Naive B cell (primary cell): Measurements from ENCODE around the gene BMX. TPM values are rescaled to one million over a fixed set of nuclear protein-coding genes. Genes with fewer than 3 reads are reported as not detected.

Source experiments
- ATAC-seq, 2 donors: fragments of 150-1000 bp; cut with Tn5 transposase; 2 replicates each; pipeline ENCODE4 v1.10.0; 2021; ENCODE audit warnings: low read depth in 2 of 2, mild to moderate bottlenecking in 2 of 2, moderate library complexity in 2 of 2
- DNase-seq: peaks from one replicate; pipeline ENCODE4 v3.0.0; 2022
- H3K27ac Mint-ChIP-seq, 6 donors: one replicate each; pipeline ENCODE4 v1.8.0; 2020 to 2022; ENCODE audit warnings: mild to moderate bottlenecking in 6 of 6, mixed read lengths in 6 of 6, moderate library complexity in 5 of 6, inconsistent platforms in 2 of 6
- H3K27me3 Mint-ChIP-seq, 3 donors: one replicate each; pipeline ENCODE4 v1.8.0; 2021 to 2022; ENCODE audit warnings: mixed read lengths in 3 of 3, mild to moderate bottlenecking in 1 of 3
- H3K36me3 Mint-ChIP-seq, 2 donors: one replicate each; pipeline ENCODE4 v1.8.0; 2020 to 2022; ENCODE audit warnings: mixed read lengths in 2 of 2, inconsistent platforms in 1 of 2, mild to moderate bottlenecking in 1 of 2
- H3K4me1 Mint-ChIP-seq, 3 donors: one replicate each; pipeline ENCODE4 v1.8.0; 2020 to 2022; ENCODE audit warnings: mixed read lengths in 3 of 3, inconsistent platforms in 1 of 3, mild to moderate bottlenecking in 1 of 3, moderate library complexity in 1 of 3
- H3K4me3 Mint-ChIP-seq, 8 donors: one replicate each; pipeline ENCODE4 v1.8.0; 2020 to 2022; ENCODE audit warnings: mild to moderate bottlenecking in 8 of 8, mixed read lengths in 8 of 8, moderate library complexity in 8 of 8, inconsistent platforms in 2 of 8
- H3K9me3 Mint-ChIP-seq, 7 donors: one replicate each; pipeline ENCODE4 v1.8.0; 2020 to 2022; ENCODE audit warnings: mixed read lengths in 7 of 7, mild to moderate bottlenecking in 5 of 7, inconsistent platforms in 2 of 7, moderate library complexity in 1 of 7
- polyA plus RNA-seq, 6 donors: library from polyadenylated mRNA; unstranded; fragments of 300-500 nt; fragmentation: Illumina TruSeq; gene quantifications; one replicate each; pipeline ENCODE4 v1.2.3, GENCODE V29; 2021; ENCODE audit warnings: low read depth in 6 of 6

BMX gene
- polyA plus RNA-seq, 6 donors from 2014 or later: not detected

DNA sequence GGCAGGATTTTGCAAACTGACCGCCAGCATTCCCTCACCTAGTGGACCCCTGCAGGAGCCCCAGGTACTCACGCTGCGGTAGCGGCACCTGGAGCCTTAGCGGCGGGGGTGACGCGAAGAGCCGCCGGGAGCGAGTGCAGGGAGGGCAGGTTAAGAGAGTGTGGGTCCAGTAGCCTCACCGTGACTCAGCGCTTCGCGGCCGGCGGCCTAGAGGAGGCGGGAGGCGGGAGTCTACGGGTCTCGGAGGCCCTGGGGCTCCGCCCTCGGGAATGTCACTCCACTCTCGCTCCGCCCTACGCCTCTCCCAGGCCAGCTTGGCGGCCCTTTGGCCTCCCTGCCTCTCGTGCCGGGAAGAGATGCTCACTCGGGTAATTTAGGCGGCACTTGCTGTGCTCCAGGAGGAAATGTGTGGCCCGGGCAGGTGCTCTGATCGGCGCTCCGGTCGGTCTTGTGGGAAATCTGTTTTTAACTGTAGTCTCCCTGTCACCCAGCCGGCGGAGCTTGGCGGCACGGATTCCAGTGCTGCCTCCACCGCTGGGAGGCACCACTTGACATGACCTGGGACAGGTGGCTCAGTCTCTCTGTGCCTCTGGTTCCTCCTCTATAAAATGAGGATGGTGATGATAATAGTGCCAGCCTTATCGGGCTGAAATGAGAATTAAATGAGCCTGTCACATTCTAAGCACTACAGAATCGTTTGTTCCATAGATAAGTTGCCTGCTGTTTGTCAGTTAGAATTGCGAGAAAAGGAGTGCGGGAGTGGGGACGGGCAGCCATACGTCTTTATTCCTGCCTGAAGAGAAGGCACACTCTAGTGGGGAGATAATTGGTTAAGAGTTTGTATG is 7.3 kb upstream of the BMX start, which contains the start of gene PIR:
PIR (minus strand) TSS at position 216 of the 845 bp plus-strand sequence. CDS start 2,076 bp downstream, outside the sequence.
- Mint-ChIP-seq H3K4me1 (peaks cover 3 to 18% (median 9%) of the 10 kb centered on the region in 3 donors), H3K27me3 (peaks cover 11 to 65% (median 26%) of the 10 kb centered on the region in 3 donors), H3K36me3 (no peaks in the 10 kb centered on the region), H3K27ac (peak within 1 kb of the TSS in 1 of 6 donors; percentile 17), H3K9me3 (peaks cover 0 to 4% (median 0%) of the 10 kb centered on the region in 7 donors), H3K4me3 (peak within 1 kb of the TSS; percentile 40 to 86 (median 80))
- DNase-seq (no peak), ATAC-seq (peak; percentile 57 to 66)

DNA sequence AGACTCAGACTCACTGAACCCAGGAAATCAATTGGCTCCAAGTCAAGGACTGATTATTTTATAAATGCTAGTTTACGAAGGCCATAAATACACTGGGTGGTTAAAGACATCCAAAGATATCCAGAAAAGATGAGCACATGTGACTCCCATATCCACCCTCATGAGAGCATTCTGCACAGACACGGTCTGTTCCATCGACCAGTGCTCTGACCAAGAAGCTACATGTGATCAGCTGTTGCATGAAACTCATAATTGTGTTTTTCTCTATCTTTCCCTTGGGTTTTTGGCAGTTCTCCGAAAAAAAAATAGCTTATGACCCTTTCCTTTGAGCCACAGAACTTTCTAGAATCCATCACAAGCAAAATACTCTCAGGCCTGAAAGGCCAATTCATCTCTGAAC is 4.8 kb upstream of the BMX start:
- Mint-ChIP-seq H3K4me3 (no peak overlapping the region), H3K27me3 (peaks cover 11 to 82% (median 26%) of the 10 kb centered on the region in 3 donors), H3K36me3 (no peaks in the 10 kb centered on the region), H3K4me1 (peaks cover 3 to 18% (median 9%) of the 10 kb centered on the region in 3 donors), H3K27ac (no peak overlapping the region), H3K9me3 (peaks cover 0 to 4% (median 0%) of the 10 kb centered on the region in 7 donors)
- no peak for DNase-seq
- no peak for ATAC-seq

DNA sequence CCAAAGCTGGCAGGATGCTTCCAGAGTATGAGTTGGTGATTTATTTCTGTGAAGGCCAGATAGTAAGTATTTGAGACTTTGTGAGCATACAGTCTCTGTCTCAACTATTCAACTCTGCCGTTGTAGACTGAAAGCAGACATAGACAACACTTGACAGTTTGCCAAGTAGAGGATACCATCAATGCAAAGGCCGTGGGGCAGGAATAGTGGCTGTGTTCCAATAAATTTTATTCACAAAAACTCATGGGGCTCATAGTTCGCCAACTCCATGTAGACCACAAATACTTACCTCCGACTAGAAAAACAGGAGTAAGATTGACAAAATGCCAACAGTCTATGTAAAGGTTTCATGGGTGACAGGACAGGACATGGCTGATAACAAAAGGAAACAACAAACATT is 3.8 kb upstream of the BMX start:
- Mint-ChIP-seq H3K4me3 (no peak overlapping the region), H3K36me3 (no peaks in the 10 kb centered on the region), H3K9me3 (peaks cover 0 to 2% (median 0%) of the 10 kb centered on the region in 7 donors), H3K27me3 (peaks cover 14 to 73% (median 32%) of the 10 kb centered on the region in 3 donors), H3K4me1 (peaks cover 3 to 18% (median 9%) of the 10 kb centered on the region in 3 donors), H3K27ac (no peak overlapping the region)
- DNase-seq: no peak
- no peak for ATAC-seq

DNA sequence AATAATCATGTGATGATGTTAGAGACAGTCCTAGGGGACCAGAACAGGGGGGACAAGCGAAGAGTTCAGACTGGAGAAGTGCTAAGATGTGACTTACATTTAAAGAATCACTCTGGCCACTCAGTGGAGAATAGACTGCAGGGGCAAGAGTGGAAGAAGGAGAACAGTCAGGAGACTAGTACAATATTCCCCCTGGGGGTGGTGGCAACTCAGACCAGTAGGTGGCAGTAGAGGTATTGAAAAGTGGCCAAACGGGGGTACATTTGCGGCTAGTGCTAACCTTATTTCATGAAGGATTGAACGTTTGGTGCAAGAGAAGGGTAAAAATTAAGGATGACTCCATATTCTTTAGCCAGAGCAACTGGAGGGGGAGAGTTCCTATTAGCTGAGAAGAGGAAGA is 2.7 kb upstream of the BMX start:
- Mint-ChIP-seq H3K27me3 (peaks cover 14 to 73% (median 35%) of the 10 kb centered on the region in 3 donors), H3K4me1 (peaks cover 3 to 17% (median 9%) of the 10 kb centered on the region in 3 donors), H3K4me3 (no peak overlapping the region), H3K9me3 (no peaks in the 10 kb centered on the region), H3K27ac (no peak overlapping the region), H3K36me3 (no peaks in the 10 kb centered on the region)
- DNase-seq (peak; percentile 30), ATAC-seq (peak; percentile 58 to 60)

DNA sequence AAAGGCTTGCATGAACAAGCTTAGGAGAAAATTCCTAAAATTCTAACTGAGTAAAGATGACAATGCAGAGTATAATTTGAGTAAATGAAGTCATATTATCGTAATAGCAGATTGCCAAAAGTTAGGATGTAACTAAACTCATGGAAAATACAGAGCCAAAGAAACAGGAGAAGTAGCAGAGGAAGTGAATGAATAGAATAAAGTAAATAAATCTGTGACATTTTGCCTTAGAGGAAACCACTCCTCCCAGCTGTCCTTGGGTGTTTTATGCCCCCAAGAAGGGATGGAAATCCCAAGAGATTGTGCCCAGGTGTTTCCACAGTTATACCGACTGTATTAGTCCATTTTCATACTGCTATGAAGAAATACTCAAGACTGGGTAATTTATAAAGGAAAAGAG is 1.9 kb upstream of the BMX start:
- H3K4me3 Mint-ChIP-seq: no peak overlapping the region
- peaks cover under 1 to 8% (median 3%) of the 10 kb centered on the region in 3 donors for H3K4me1 Mint-ChIP-seq
- ATAC-seq (no peak), DNase-seq (no peak)
- no peak overlapping the region for H3K27ac Mint-ChIP-seq
- peaks cover 11 to 72% (median 32%) of the 10 kb centered on the region in 3 donors for H3K27me3 Mint-ChIP-seq
- no peaks in the 10 kb centered on the region for H3K9me3 Mint-ChIP-seq
- no peaks in the 10 kb centered on the region for H3K36me3 Mint-ChIP-seq

DNA sequence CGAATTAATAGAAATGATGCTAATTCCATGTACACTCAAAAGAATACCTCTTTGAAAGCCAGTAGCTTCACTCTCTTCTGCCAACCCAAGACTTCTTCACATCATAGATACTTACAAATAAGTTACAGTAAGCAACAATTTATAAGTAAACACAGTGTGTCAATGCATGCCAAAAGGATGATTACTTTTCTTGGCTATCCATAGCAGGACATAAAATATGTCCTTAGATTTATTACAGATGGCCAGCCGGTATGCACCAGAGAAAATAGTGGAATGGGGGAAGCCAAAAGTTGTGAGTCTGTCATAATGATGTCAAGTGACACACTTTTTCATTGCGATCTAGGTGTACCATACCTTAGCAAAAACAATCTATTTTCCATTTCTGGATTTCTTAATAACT is 631 bp upstream of the BMX start:
- Mint-ChIP-seq H3K4me1 (peaks cover 0 to 7% (median 3%) of the 10 kb centered on the region in 3 donors), H3K27me3 (peaks cover 9 to 74% (median 25%) of the 10 kb centered on the region in 3 donors), H3K9me3 (no peaks in the 10 kb centered on the region), H3K4me3 (no peak overlapping the region), H3K27ac (no peak overlapping the region), H3K36me3 (no peaks in the 10 kb centered on the region)
- DNase-seq (no peak), ATAC-seq (no peak)

DNA sequence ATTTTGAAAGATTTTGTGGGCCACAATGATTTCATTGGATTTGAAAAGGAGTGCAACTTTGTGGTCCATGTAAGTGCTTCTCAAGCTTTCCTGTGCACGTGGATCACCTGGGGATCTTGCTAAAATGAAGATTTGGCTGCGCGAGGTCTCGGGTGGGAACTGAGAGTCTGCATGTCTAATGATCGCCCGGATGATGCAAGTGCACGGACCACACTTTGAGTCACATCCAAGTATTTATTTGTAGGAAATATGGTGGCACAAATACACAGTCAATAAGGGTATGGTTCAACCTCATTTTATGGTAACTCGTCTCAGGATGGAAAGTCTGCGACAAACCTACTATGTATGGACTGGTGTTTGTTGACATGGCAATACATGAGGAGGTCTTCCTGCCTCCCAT is 899 bp downstream of the BMX start:
- DNase-seq: no peak
- no peaks in the 10 kb centered on the region for H3K36me3 Mint-ChIP-seq
- peaks cover 5 to 74% (median 25%) of the 10 kb centered on the region in 3 donors for H3K27me3 Mint-ChIP-seq

DNA sequence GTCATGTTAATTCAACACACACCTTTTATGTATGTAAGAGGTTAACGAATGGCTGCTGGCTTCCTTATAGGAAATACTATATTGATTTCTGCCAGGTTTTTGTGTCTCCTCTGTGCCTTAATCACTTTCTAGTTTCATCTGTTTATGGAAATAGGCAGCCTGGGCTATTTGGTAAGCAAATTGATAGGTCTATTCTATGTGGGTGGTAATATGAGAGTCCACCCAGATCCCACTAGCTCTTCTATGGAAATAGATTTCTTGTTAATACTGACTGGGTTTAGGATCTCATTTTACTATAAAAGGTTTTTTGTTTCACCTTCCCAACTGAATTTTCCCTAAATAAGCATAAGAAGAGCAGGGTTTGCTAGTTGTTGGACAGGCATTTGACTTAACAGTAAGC is 4.1 kb downstream of the BMX start:
- Mint-ChIP-seq H3K36me3 (no peaks in the 10 kb centered on the region), H3K4me3 (no peak overlapping the region), H3K9me3 (no peaks in the 10 kb centered on the region), H3K27ac (no peak overlapping the region), H3K27me3 (peaks cover 5 to 63% (median 16%) of the 10 kb centered on the region in 3 donors), H3K4me1 (no peaks in the 10 kb centered on the region)
- ATAC-seq: no peak
- no peak for DNase-seq

More for the DNA sequence above, 899 bp downstream of the BMX start:
- H3K27ac Mint-ChIP-seq: no peak overlapping the region
- H3K9me3 Mint-ChIP-seq: no peaks in the 10 kb centered on the region
- peaks cover 0 to 7% (median 3%) of the 10 kb centered on the region in 3 donors for H3K4me1 Mint-ChIP-seq
- H3K4me3 Mint-ChIP-seq: no peak overlapping the region
- ATAC-seq: no peak

DNA sequence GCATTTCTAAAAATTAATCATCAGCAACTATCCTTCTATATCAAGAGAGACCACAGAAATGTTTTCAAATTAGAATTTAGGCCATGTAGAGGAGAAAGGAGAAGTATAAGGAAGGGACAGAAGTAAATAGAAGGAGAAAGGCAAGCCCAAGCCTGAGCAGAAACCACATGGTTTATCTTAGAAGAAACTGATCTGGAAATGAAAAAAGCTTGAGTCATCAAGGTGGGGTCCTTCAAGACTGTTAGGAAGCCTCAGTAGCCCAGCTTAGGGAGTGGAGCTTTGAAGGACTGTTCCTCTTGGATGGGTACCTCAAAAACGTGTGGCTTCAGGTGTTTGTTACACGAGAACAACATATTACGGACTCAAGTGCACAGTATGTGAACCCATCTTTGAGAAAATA is 4.5 kb downstream of the BMX start:
- ATAC-seq (no peak), DNase-seq (no peak)
- Mint-ChIP-seq H3K4me3 (no peak overlapping the region), H3K27me3 (peaks cover 5 to 63% (median 16%) of the 10 kb centered on the region in 3 donors), H3K36me3 (no peaks in the 10 kb centered on the region), H3K9me3 (no peaks in the 10 kb centered on the region), H3K27ac (no peak overlapping the region), H3K4me1 (no peaks in the 10 kb centered on the region)

DNA sequence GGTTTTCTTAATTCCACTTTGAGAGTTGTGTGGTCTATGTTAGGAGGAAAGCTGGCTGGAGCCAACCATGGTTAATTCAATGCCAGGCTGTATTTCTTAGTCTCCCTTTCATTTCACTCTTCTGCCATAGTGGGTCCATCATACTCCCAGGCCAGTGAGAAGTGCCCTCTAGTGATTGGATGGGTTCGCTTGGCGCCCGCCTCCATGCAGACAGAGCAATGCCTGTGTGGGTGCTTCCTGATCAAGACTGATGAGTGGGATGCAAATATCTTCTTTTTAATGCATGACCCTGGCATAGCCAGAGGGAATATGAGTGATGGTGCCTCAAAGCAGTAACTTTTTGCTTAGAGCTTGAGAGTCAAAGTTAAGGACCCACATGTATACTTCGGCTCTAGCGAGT is 6.4 kb downstream of the BMX start:
- no peaks in the 10 kb centered on the region for H3K36me3 Mint-ChIP-seq
- no peaks in the 10 kb centered on the region for H3K4me1 Mint-ChIP-seq
- no peak overlapping the region for H3K4me3 Mint-ChIP-seq
- ATAC-seq (no peak), DNase-seq (no peak)
- H3K27me3 Mint-ChIP-seq: peaks cover 0 to 55% (median 11%) of the 10 kb centered on the region in 3 donors
- H3K9me3 Mint-ChIP-seq: no peaks in the 10 kb centered on the region
- H3K27ac Mint-ChIP-seq: no peak overlapping the region

DNA sequence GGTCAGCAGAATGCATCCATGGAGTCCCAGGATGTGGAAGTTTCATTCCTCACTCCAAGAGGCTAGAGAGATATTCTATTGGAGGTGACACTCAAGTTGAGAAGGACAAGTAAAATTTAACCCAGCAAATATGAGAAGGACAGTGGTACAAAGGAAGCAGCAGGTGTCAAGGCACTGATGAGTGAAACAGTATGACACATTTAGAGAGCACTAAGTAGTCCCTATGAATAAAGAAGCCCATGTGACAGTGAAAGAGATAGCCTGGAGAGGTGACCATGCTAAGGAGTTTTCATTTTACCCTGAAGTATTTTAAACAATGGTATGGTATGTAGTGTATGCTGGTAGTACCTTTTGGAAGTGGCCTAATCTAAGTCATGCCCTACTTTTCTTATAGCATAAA is 9.2 kb downstream of the BMX start:
- Mint-ChIP-seq H3K4me1 (no peaks in the 10 kb centered on the region), H3K36me3 (no peaks in the 10 kb centered on the region), H3K27ac (no peak overlapping the region), H3K27me3 (peaks cover 0 to 42% (median 4%) of the 10 kb centered on the region in 3 donors), H3K4me3 (no peak overlapping the region), H3K9me3 (no peaks in the 10 kb centered on the region)
- no peak for DNase-seq
- no peak for ATAC-seq

DNA sequence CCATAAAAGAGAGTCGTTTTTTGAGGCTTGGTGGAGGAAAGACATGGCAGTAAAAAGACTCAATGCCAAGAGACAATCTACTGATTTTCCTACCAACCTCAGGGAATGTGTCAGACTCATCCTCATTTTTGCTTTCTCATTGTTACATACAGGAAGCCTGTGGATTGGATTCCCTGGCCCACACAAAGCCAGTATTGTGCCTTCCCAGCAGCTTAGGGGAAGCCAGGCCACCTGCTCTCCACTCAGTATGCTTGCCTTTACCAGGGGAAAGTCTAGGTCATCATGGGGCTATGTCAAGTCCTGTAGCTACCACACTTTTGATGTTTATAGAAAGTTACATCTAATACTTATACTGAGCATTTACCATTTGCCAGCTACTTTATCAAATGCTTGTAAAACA is 11.0 kb downstream of the BMX start:
- Mint-ChIP-seq H3K4me3 (no peak overlapping the region), H3K4me1 (no peaks in the 10 kb centered on the region), H3K27ac (no peak overlapping the region), H3K9me3 (no peaks in the 10 kb centered on the region), H3K36me3 (no peaks in the 10 kb centered on the region), H3K27me3 (peaks cover 0 to 36% (median 4%) of the 10 kb centered on the region in 3 donors)
- DNase-seq (no peak), ATAC-seq (no peak)

DNA sequence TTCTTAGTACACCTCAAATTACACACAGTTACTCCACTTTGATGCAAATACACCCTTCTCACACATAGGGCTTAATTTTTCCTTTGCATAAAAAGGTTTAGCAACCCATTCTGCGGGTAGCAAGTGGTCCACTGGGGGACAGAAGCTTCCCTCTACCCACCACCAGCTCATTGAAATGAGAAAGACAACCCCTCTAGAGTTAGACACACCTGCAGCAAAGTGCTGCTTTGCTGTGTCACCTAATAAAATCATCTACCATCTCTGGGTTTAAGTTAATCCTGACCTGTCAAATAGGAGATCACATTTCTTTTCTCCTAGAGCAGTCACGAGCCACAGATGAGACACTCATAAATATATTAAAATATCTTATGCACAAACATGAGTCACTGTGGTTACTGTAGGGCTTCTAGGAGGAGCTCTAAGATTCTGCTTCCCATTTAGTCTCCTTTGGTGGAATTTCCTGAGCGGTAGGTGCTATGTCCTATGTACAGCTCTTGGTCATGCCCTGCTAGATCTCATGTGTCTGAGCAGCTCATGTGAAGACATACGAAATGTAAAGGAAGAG is 11.9 kb downstream of the BMX start:
- no peak for ATAC-seq
- peaks cover 0 to 27% (median 4%) of the 10 kb centered on the region in 3 donors for H3K27me3 Mint-ChIP-seq
- H3K36me3 Mint-ChIP-seq: no peaks in the 10 kb centered on the region
- no peaks in the 10 kb centered on the region for H3K9me3 Mint-ChIP-seq
- no peak overlapping the region for H3K4me3 Mint-ChIP-seq
- no peak overlapping the region for H3K27ac Mint-ChIP-seq
- H3K4me1 Mint-ChIP-seq: no peaks in the 10 kb centered on the region
- no peak for DNase-seq

DNA sequence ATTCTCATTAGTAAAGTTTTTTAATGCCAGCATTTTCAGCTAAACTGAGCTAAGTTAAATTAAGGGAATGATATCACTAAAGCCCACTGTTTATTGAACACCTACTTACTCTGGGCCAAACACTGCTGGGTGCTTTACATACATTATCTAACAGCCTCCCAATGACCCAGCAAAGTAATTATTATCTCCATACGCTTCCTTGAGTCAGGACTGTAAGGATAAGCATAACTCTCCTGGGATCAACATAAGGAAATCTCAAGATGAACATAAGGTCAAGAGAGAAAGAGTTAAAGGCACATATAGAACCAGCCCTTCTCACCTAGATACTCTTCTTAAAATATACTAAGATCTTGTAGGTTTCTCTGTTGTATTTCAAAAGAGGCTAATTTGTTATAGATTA is 13.7 kb downstream of the BMX start:
- ATAC-seq: no peak
- H3K4me1 Mint-ChIP-seq: no peaks in the 10 kb centered on the region
- DNase-seq: no peak

More for the DNA sequence above, 13.7 kb downstream of the BMX start:
- H3K27me3 Mint-ChIP-seq: peaks cover 0 to 26% (median 4%) of the 10 kb centered on the region in 3 donors
- H3K9me3 Mint-ChIP-seq: peaks cover 0 to 2% (median 0%) of the 10 kb centered on the region in 7 donors
- H3K36me3 Mint-ChIP-seq: no peaks in the 10 kb centered on the region
- H3K4me3 Mint-ChIP-seq: no peak overlapping the region
- no peak overlapping the region for H3K27ac Mint-ChIP-seq
